CD4-positive, CD25-positive, alpha-beta regulatory T cell (primary cell): Measurements from ENCODE around the gene FN3K. TPM values are rescaled to one million over a fixed set of nuclear protein-coding genes. Genes with fewer than 3 reads are reported as not detected.

Experiments
- ATAC-seq, 2 donors: fragments of 150-1000 bp; cut with Tn5 transposase; one replicate each; pipeline ENCODE4 v1.10.0; 2021; ENCODE audit warnings: low read depth in 2 of 2, moderate number of reproducible peaks in 2 of 2, moderate library complexity in 1 of 2
- DNase-seq, 3 donors: peaks; one replicate each; pipeline versions ENCODE4 v3.0.0 to v3.0.0-alpha.2; 2012 to 2022; ENCODE audit warnings: mixed read lengths in 1 of 3
- H3K27ac ChIP-seq: one replicate; pipeline ENCODE4 v1.7.0; 2013; ENCODE audit warnings: mild to moderate bottlenecking, low read length; ENCODE audit not compliant: insufficient read depth, poor library complexity, severe bottlenecking
- H3K27me3 ChIP-seq: one replicate; pipeline ENCODE4 v1.7.0; 2013; ENCODE audit warnings: low read length; ENCODE audit not compliant: control insufficient read depth, insufficient read depth
- H3K36me3 ChIP-seq: one replicate; pipeline ENCODE4 v1.7.0; 2013; ENCODE audit warnings: mild to moderate bottlenecking, low read length, moderate library complexity; ENCODE audit not compliant: control insufficient read depth, insufficient read depth
- H3K4me1 ChIP-seq: 2 replicates; pipeline ENCODE4 v1.7.0; 2013; ENCODE audit warnings: mild to moderate bottlenecking, low read length; ENCODE audit not compliant: insufficient read depth, control insufficient read depth, poor library complexity, severe bottlenecking
- H3K4me3 ChIP-seq: one replicate; pipeline ENCODE4 v1.7.0; 2013; ENCODE audit warnings: low read depth, mild to moderate bottlenecking, low read length, moderate library complexity
- H3K9me3 ChIP-seq, 2 experiments: 1 replicate in 1 of 2; 2 replicates in 1 of 2; pipeline ENCODE4 v1.7.0; 2013; ENCODE audit warnings: low read length in 2 of 2, mild to moderate bottlenecking in 1 of 2, moderate library complexity in 1 of 2; ENCODE audit not compliant: control insufficient read depth in 2 of 2
- H3K27ac Mint-ChIP-seq, 3 donors: one replicate each; pipeline ENCODE4 v1.8.0; 2020 to 2022; ENCODE audit warnings: mild to moderate bottlenecking in 3 of 3, mixed read lengths in 3 of 3, moderate library complexity in 2 of 3
- H3K27me3 Mint-ChIP-seq: one replicate; pipeline ENCODE4 v1.8.0; 2022; ENCODE audit warnings: mild to moderate bottlenecking, mixed read lengths
- H3K36me3 Mint-ChIP-seq: one replicate; pipeline ENCODE4 v1.8.0; 2020; ENCODE audit warnings: mixed read lengths
- H3K4me1 Mint-ChIP-seq, 4 donors: one replicate each; pipeline ENCODE4 v1.8.0; 2020 to 2022; ENCODE audit warnings: mixed read lengths in 4 of 4, mild to moderate bottlenecking in 1 of 4
- H3K4me3 Mint-ChIP-seq, 4 donors: one replicate each; pipeline ENCODE4 v1.8.0; 2020 to 2022; ENCODE audit warnings: mild to moderate bottlenecking in 4 of 4, mixed read lengths in 4 of 4, moderate library complexity in 3 of 4
- H3K9me3 Mint-ChIP-seq, 7 donors: one replicate each; pipeline ENCODE4 v1.8.0; 2020 to 2022; ENCODE audit warnings: mixed read lengths in 7 of 7, mild to moderate bottlenecking in 3 of 7, moderate library complexity in 2 of 7
- polyA plus RNA-seq, 4 donors: library from polyadenylated mRNA; unstranded; fragments of 300-500 nt; fragmentation: Illumina TruSeq; gene quantifications; one replicate each; pipeline ENCODE4 v1.2.3, GENCODE V29; 2021
- total RNA-seq: library from RNA; stranded (reverse); gene quantifications from one replicate; pipeline ENCODE4 v1.2.3, GENCODE V29; 2022

The FN3K gene
- total and polyA plus RNA-seq, 5 donors from 2014 or later, result 0.18 to 2.0 (median 0.26) TPM

- Histone ChIP-seq H3K27me3 (no peaks in the 10 kb centered on the region), H3K9me3 (no peaks in the 10 kb centered on the region), H3K4me3 (no peak overlapping the region), H3K4me1 (no peaks in the 10 kb centered on the region), H3K27ac (no peak overlapping the region), H3K36me3 (no peaks in the 10 kb centered on the region)
- H3K9me3 Mint-ChIP-seq, result no peaks in the 10 kb centered on the region
- peaks cover 0 to 5% (median under 1%) of the 10 kb centered on the region in 4 donors for H3K4me1 Mint-ChIP-seq
- H3K4me3 Mint-ChIP-seq, result no peak overlapping the region
- no peak overlapping the region for H3K27ac Mint-ChIP-seq
- H3K36me3 Mint-ChIP-seq, result no peaks in the 10 kb centered on the region
- no peak for ATAC-seq
- peaks cover 5% of the 10 kb centered on the region for H3K27me3 Mint-ChIP-seq
- DNase-seq, result no peak
Observed at GRCh38 chr17:82709024-82709675, 26.3 kb upstream of the FN3K start.

- H3K4me1 Mint-ChIP-seq, result peaks cover 0 to 5% (median under 1%) of the 10 kb centered on the region in 4 donors
- H3K36me3 Mint-ChIP-seq, result no peaks in the 10 kb centered on the region
- Histone ChIP-seq H3K9me3 (no peaks in the 10 kb centered on the region), H3K4me3 (no peak overlapping the region), H3K4me1 (no peaks in the 10 kb centered on the region), H3K36me3 (no peaks in the 10 kb centered on the region), H3K27ac (no peak overlapping the region), H3K27me3 (no peaks in the 10 kb centered on the region)
- H3K27me3 Mint-ChIP-seq, result peaks cover 5% of the 10 kb centered on the region
- no peaks in the 10 kb centered on the region for H3K9me3 Mint-ChIP-seq
- no peak for ATAC-seq
- H3K4me3 Mint-ChIP-seq, result peak overlapping the region in 1 of 4 donors; percentile 32
- H3K27ac Mint-ChIP-seq, result no peak overlapping the region
- no peak for DNase-seq
Observed at GRCh38 chr17:82709676-82710498, 25.5 kb upstream of the FN3K start.

GRCh38 chr17:82710499-82711232, 24.7 kb upstream of the FN3K start:
- Histone ChIP-seq H3K4me1 (peaks cover 2% of the 10 kb centered on the region), H3K27me3 (no peaks in the 10 kb centered on the region), H3K9me3 (no peaks in the 10 kb centered on the region), H3K36me3 (no peaks in the 10 kb centered on the region), H3K4me3 (no peak overlapping the region), H3K27ac (no peak overlapping the region)
- Mint-ChIP-seq H3K27ac (no peak overlapping the region), H3K36me3 (no peaks in the 10 kb centered on the region), H3K27me3 (peaks cover 5% of the 10 kb centered on the region), H3K4me3 (no peak overlapping the region), H3K4me1 (peaks cover 0 to 5% (median 2%) of the 10 kb centered on the region in 4 donors), H3K9me3 (no peaks in the 10 kb centered on the region)
- no peak for ATAC-seq
- no peak for DNase-seq

GRCh38 chr17:82713071-82713723, 22.2 kb upstream of the FN3K start:
- Mint-ChIP-seq H3K4me1 (peaks cover 8 to 21% (median 12%) of the 10 kb centered on the region in 4 donors), H3K36me3 (peaks cover 7% of the 10 kb centered on the region), H3K27me3 (peaks cover 5% of the 10 kb centered on the region), H3K4me3 (peak overlapping the region in 3 of 4 donors; percentile 17 to 78 (median 61)), H3K27ac (peak overlapping the region in 1 of 3 donors; percentile 75), H3K9me3 (no peaks in the 10 kb centered on the region)
- H3K9me3 ChIP-seq, result no peaks in the 10 kb centered on the region
- no peaks in the 10 kb centered on the region for H3K27me3 ChIP-seq
- no peak overlapping the region for H3K4me3 ChIP-seq
- ATAC-seq (no peak), DNase-seq (no peak)
- no peak overlapping the region for H3K27ac ChIP-seq
- H3K36me3 ChIP-seq, result no peaks in the 10 kb centered on the region
- H3K4me1 ChIP-seq, result peaks cover 20% of the 10 kb centered on the region

GRCh38 chr17:82716203-82717010, 19.0 kb upstream of the FN3K start, which contains the start of gene FN3KRP:
Gene FN3KRP (plus strand): TSS chr17:82716706. CDS start chr17:82716756, 50 bp downstream.
- Histone ChIP-seq H3K4me1 (peaks cover 23% of the 10 kb centered on the region), H3K9me3 (no peaks in the 10 kb centered on the region), H3K27ac (peak within 1 kb of the TSS; percentile 60), H3K36me3 (peaks cover 13% of the 10 kb centered on the region), H3K4me3 (peak within 1 kb of the TSS; percentile 67), H3K27me3 (no peaks in the 10 kb centered on the region)
- Mint-ChIP-seq H3K27ac (peak within 1 kb of the TSS; percentile 75 to 95 (median 85)), H3K36me3 (peaks cover 7% of the 10 kb centered on the region), H3K4me3 (peak within 1 kb of the TSS; percentile 85 to 99 (median 95)), H3K27me3 (peaks cover 5% of the 10 kb centered on the region), H3K9me3 (no peaks in the 10 kb centered on the region), H3K4me1 (peaks cover 8 to 27% (median 12%) of the 10 kb centered on the region in 4 donors)
- DNase-seq (peak; percentile 88 to 97 (median 90)), ATAC-seq (peak; percentile 91 to 94)

GRCh38 chr17:82718986-82719685, 16.3 kb upstream of the FN3K start:
- Mint-ChIP-seq H3K9me3 (no peaks in the 10 kb centered on the region), H3K36me3 (peaks cover 19% of the 10 kb centered on the region)
- no peak overlapping the region for H3K4me3 ChIP-seq

More at GRCh38 chr17:82718986-82719685, 16.3 kb upstream of the FN3K start:
- H3K9me3 ChIP-seq, result no peaks in the 10 kb centered on the region
- Mint-ChIP-seq H3K4me1 (peaks cover 8 to 30% (median 11%) of the 10 kb centered on the region in 4 donors), H3K27me3 (no peaks in the 10 kb centered on the region), H3K27ac (no peak overlapping the region), H3K4me3 (peak overlapping the region in 3 of 4 donors; percentile 8 to 85 (median 15))
- no peak overlapping the region for H3K27ac ChIP-seq
- H3K27me3 ChIP-seq, result no peaks in the 10 kb centered on the region
- H3K36me3 ChIP-seq, result peaks cover 27% of the 10 kb centered on the region
- DNase-seq (no peak), ATAC-seq (no peak)
- peaks cover 23% of the 10 kb centered on the region for H3K4me1 ChIP-seq
